Thyroid gland (tissue), 4 donors: ENCODE results near the gene NPAS2. TPM values are rescaled to one million over a fixed set of nuclear protein-coding genes. Genes with fewer than 3 reads are reported as not detected.

Source experiments
- DNase-seq, 2 donors: peaks; one replicate each; pipeline ENCODE4 v3.0.0-alpha.2; 2019
- H3K27ac ChIP-seq, 3 donors: fragments of 200-600 bp; sonication (generic); 1 replicate in 2 of 3; 2 replicates in 1 of 3; pipeline ENCODE4 v1.5.1; 2016 to 2019; ENCODE audit warnings: mild to moderate bottlenecking in 1 of 3, moderate library complexity in 1 of 3
- H3K27me3 ChIP-seq: fragments of 200-600 bp; sonication (generic); one replicate; pipeline ENCODE4 v1.5.1; 2019
- H3K36me3 ChIP-seq, 2 donors: fragments of 200-600 bp; sonication (generic); one replicate each; pipeline ENCODE4 v1.5.1; 2016 to 2019
- H3K4me1 ChIP-seq, 2 donors: fragments of 200-600 bp; sonication (generic); one replicate each; pipeline ENCODE4 v1.5.1; 2017 to 2019
- H3K4me3 ChIP-seq, 3 donors: fragments of 200-600 bp; sonication (generic); replicated peaks in 1 of 3; 1 replicate in 2 of 3; 2 replicates in 1 of 3; pipeline ENCODE4 v1.5.1; 2016; ENCODE audit warnings: mild to moderate bottlenecking in 1 of 3
- H3K9me3 ChIP-seq: fragments of 200-600 bp; sonication (generic); one replicate; pipeline ENCODE4 v1.5.1; 2017
- POLR2A ChIP-seq, 2 donors: fragments of 450-650 bp; IDR thresholded peaks; one replicate each; pipeline ENCODE4 v1.6.1; 2017; ENCODE audit warnings: antibody characterized with exemption in 2 of 2, mild to moderate bottlenecking in 2 of 2, moderate library complexity in 1 of 2
- WGBS, 2 donors: methylation state at CpG; one replicate each; pipeline ENCODE4 v1.1.5; 2017; 5-methylcytosine and 5-hydroxymethylcytosine counted together
- intact Hi-C: fragments of 100-400 bp; cut with DNase I; formaldehyde crosslinking; loops from one replicate; pipeline ENCODE4 v1.15.1; 2023
- total RNA-seq, 4 donors: library from RNA; depleted of rRNA; stranded (reverse); fragments of >200 nt; gene quantifications; one replicate each; pipeline ENCODE4 v1.2.3, GENCODE V29; 2016
- TF ChIP-seq, protein P1 (sequence below), 6 experiments: fragments of 200-600 bp in 3 of 6; fragments of 450-650 bp in 3 of 6; sonication (generic) in 3 of 6; IDR thresholded peaks; one replicate each; pipeline ENCODE4 v1.5.1; 2016 to 2019; ENCODE audit warnings: antibody characterized with exemption in 6 of 6, mild to moderate bottlenecking in 2 of 6, inconsistent platforms in 1 of 6, moderate library complexity in 1 of 6

Gene NPAS2
- total RNA-seq, 4 donors from 2014 or later = 12.7 to 22.8 (median 16.1) TPM

DNA sequence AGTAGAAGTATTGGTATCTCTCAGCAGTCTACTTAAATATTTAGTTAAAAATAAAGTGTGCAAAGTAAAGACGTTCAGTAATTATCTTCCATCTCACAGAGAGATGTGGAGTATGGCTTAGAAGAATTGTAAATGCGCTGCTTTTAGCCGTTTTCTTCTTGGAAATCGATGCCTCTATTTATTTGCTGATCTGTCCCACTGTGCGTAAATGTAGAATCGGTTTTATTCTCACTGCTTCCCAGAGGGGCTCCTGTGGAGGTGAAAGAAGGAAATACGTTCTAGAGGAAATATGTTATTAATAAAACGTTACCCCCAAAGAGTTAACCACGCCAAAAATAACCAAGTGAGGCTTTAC is 1.9 kb downstream of the NPAS2 start:
- DNase-seq = no peak
- no peak overlapping the region for H3K27ac ChIP-seq
- TF ChIP-seq, protein P1, sequence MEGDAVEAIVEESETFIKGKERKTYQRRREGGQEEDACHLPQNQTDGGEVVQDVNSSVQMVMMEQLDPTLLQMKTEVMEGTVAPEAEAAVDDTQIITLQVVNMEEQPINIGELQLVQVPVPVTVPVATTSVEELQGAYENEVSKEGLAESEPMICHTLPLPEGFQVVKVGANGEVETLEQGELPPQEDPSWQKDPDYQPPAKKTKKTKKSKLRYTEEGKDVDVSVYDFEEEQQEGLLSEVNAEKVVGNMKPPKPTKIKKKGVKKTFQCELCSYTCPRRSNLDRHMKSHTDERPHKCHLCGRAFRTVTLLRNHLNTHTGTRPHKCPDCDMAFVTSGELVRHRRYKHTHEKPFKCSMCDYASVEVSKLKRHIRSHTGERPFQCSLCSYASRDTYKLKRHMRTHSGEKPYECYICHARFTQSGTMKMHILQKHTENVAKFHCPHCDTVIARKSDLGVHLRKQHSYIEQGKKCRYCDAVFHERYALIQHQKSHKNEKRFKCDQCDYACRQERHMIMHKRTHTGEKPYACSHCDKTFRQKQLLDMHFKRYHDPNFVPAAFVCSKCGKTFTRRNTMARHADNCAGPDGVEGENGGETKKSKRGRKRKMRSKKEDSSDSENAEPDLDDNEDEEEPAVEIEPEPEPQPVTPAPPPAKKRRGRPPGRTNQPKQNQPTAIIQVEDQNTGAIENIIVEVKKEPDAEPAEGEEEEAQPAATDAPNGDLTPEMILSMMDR (IDR thresholded peaks at IDR 0.05) = no peak
- TF ChIP-seq POLR2A (IDR thresholded peaks at IDR 0.05) = no peak
- WGBS, 2 donors = 74 to 87% methylated on average over 9 of the region's 9 CpGs
- peaks cover 8 to 14% of the 10 kb centered on the region in 2 donors for H3K4me1 ChIP-seq
- no peaks in the 10 kb centered on the region for H3K27me3 ChIP-seq
- no peaks in the 10 kb centered on the region for H3K9me3 ChIP-seq
- no peak overlapping the region for H3K4me3 ChIP-seq
- intact Hi-C loops = loop anchor here (10.0 kb wide), 1 partner anchor 73 kb away; no protein-coding TSS in a partner anchor
- H3K36me3 ChIP-seq = no peaks in the 10 kb centered on the region

DNA sequence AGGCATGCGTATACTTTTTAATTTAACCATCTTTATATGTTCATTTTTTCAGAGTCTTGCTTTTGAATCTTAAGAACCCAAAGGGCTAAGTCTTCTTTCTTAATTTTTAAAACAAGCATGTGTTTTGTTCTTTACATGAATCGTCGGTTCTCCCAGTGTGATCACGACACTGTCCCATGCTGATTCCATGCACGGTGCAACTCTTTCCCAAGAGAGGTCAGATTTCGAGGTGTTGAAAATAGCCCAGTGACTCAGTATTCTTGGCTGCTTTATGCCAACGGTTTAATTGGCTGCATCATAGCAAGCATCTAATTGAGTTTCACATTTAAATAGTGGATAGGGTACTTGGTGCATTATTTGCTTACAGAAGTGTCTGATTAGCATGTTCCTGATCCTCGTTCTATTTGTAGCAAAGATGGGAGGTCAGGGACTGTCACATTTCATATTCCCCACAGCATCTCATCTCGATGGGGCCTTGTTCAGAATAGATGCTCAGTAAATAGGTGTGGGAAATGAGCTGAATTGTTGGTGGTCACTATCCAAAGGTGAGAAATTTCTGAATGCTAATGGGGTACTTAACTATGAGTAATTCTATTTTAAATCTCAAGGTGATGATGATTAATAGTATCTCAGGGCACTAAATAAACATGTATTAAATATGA is 2.8 kb downstream of the NPAS2 start:
- TF ChIP-seq, protein P1 (IDR thresholded peaks at IDR 0.05) = no peak
- no peak for TF ChIP-seq POLR2A (IDR thresholded peaks at IDR 0.05)
- peaks cover 8 to 14% of the 10 kb centered on the region in 2 donors for H3K4me1 ChIP-seq
- H3K36me3 ChIP-seq = no peaks in the 10 kb centered on the region
- H3K4me3 ChIP-seq = no peak overlapping the region
- no peaks in the 10 kb centered on the region for H3K9me3 ChIP-seq
- H3K27ac ChIP-seq = no peak overlapping the region
- H3K27me3 ChIP-seq = no peaks in the 10 kb centered on the region
- DNase-seq = no peak
- WGBS, 2 donors = 74 to 84% methylated on average over 9 of the region's 9 CpGs
- intact Hi-C loops = loop anchor here (10.0 kb wide), 1 partner anchor 72 kb away; no protein-coding TSS in a partner anchor

DNA sequence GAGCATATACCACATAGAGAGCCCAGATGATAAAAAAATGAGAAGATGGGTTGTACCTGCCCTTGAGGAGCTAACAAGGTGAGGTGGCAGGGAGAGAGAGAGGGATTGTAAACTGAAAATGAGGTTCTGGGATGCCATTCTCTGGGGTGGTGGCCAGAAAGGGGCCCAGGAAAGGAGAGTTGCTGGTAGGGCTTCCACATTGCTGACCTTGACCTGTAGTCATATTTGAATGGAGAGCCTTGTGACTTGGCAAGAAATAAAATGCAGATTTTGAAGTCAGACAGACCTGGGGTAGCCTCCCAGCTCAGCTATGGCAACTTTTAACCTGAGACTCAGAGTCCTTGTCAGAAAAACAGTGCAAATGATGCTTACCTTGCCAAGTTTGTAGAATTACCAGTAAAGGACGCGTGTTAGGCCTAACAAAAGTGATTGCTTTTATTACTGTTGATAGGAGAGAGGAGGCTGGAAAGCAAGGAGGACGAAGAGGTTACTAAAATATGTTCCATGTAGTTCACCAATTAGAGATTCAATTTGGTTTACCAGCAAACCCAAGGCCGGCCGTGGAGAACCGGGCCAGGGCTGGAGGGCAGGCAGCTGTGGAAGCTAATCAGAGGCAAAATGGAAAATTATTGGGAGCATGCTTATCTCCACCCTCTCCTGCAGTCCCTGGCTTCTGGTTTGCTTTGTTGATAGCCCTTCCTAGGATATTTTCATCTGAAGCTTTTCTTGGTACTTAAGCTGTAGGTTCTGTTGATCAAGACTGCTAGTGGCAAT is 3.9 kb downstream of the NPAS2 start:
- Histone ChIP-seq H3K36me3 (no peaks in the 10 kb centered on the region), H3K4me1 (peaks cover 8 to 14% of the 10 kb centered on the region in 2 donors), H3K9me3 (no peaks in the 10 kb centered on the region), H3K27me3 (no peaks in the 10 kb centered on the region), H3K27ac (no peak overlapping the region), H3K4me3 (no peak overlapping the region)
- no peak for DNase-seq
- 95 to 96% methylated on average over 6 of the region's 6 CpGs for WGBS, 2 donors
- TF ChIP-seq, protein P1 (IDR thresholded peaks at IDR 0.05) = no peak
- TF ChIP-seq POLR2A (IDR thresholded peaks at IDR 0.05) = no peak
- intact Hi-C loops = loop anchor here (10.0 kb wide), 1 partner anchor 71 kb away; no protein-coding TSS in a partner anchor

DNA sequence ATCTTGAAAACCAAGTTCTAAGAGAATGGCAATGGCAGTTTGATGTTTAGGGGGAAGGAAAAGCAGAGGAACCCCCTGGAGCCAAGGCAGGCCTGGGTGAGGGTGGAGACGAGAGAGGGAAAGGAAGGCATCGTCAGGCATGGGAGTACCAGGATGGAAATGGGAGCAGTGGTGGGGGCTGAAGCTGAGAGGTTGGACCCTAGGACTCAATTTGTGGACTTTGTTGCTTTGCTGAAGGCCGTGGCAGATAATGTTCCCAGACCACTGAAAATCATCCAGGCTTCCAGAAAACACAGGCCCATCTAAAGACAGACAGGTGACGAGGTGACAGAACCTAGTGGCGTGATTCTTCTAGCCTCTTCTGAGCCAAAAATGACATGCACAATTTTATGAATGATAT is 4.9 kb downstream of the NPAS2 start:
- Histone ChIP-seq H3K27ac (no peak overlapping the region), H3K4me3 (no peak overlapping the region), H3K36me3 (no peaks in the 10 kb centered on the region), H3K27me3 (no peaks in the 10 kb centered on the region), H3K9me3 (no peaks in the 10 kb centered on the region), H3K4me1 (peaks cover 7 to 8% of the 10 kb centered on the region in 2 donors)
- TF ChIP-seq, protein P1 (IDR thresholded peaks at IDR 0.05) = no peak
- no peak for TF ChIP-seq POLR2A (IDR thresholded peaks at IDR 0.05)
- DNase-seq = no peak
- 97 to 98% methylated on average over 5 of the region's 5 CpGs for WGBS, 2 donors
- intact Hi-C loops = loop anchor here (10.0 kb wide), 1 partner anchor 70 kb away; no protein-coding TSS in a partner anchor

GRCh38 chr2:100826494-100826893 is 6.6 kb downstream of the NPAS2 start:
- H3K9me3 ChIP-seq = no peaks in the 10 kb centered on the region
- H3K27me3 ChIP-seq = no peaks in the 10 kb centered on the region
- peaks cover 0 to 2% of the 10 kb centered on the region in 2 donors for H3K4me1 ChIP-seq
- intact Hi-C loops = loop anchor here (10.0 kb wide), 1 partner anchor 68 kb away; no protein-coding TSS in a partner anchor
- WGBS, 2 donors = 95 to 97% methylated on average over 2 of the region's 2 CpGs
- no peak overlapping the region for H3K4me3 ChIP-seq
- TF ChIP-seq POLR2A (IDR thresholded peaks at IDR 0.05) = no peak
- DNase-seq = no peak
- H3K36me3 ChIP-seq = no peaks in the 10 kb centered on the region
- no peak overlapping the region for H3K27ac ChIP-seq
